NCI-H1694 (cell line): Measurements from ENCODE around the gene BCKDHB.
"Not testable (repeated sequence)": the region's sequence is repeated elsewhere in the genome, so short reads cannot be mapped to it uniquely, and the experiment has no call there.

Experiments used
- DNase-seq: peaks from one replicate; lab custom pipeline; 2025; lab: John Stamatoyannopoulos, UW

Gene BCKDHB

DNA sequence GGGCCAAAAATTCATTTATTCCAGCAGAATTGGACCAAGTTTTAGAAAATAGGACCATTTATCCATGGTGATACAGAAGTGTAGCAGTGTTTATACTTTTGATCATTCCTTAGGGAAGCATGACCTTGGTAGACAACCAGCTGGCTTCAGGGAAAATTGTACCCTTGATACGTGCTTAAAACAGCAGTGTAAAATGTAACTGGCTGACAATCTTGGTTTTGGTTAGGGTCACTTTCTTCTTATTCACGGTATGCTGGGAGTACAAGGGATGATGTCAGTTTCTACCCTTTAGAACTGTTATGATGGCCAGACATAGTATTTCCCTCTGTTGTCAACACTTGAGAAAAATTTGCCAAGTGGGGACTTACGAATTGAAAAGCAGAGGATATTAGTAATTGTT lies 157.1 kb downstream of the BCKDHB start:
- no peak for DNase-seq

DNA sequence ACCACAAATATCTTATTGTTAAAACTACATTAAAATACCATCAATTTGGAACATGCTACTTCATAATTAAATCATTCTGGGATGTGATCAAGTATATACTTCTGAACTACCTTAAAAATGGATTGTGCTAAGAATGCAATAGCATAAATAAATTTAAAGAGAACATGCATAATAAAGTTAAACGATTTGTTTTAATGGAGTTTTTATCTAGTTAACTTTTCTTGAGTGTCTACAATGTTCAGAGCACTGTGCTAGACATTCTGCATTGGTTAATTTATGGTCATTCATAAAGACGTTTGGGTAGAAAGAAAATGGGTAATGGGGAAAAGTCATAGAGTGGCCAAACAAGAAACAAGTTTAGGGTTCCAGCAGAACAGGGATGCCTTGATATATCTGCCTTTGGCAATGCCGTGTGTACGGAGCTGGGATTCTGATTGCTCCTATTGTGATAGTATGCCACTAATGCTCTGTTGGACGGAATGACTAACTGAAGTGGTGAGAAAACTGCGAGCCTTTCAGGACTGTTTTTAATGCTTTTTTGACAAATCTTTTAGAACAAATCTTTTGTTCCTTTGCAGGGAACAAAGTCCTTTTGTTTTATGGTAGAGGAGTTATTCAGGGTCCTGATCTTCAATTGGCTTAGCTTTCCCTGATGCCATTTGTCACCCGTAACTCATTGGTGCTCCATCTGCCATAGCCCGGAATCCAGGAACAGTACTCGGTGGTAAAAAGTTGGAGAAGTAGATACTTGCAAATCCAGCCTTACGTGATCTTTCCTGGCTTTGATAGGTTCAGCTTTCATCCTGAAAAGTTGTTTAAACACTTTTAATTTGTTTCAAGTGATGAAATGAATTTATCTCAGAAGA lies 162.6 kb downstream of the BCKDHB start:
- DNase-seq, result no peak

DNA sequence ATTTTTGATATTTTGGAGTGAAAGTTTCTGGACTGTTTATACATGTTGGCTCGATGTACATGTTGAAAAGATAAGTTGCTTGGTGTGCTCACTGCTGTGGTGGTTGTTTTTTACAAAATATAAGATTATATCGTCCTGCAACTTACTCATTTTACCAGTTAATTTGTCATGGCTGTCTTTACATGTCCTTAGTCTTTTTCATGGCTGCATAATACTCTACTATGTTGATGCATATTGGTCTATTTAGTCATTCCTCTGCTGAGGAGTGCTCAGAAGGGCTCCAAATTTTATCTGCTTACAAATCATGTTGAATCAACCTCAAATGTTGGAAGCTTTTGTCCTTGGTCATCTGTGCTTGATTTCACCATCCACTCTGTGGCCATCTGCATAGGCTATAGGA lies 164.6 kb downstream of the BCKDHB start:
- no peak for DNase-seq

DNA sequence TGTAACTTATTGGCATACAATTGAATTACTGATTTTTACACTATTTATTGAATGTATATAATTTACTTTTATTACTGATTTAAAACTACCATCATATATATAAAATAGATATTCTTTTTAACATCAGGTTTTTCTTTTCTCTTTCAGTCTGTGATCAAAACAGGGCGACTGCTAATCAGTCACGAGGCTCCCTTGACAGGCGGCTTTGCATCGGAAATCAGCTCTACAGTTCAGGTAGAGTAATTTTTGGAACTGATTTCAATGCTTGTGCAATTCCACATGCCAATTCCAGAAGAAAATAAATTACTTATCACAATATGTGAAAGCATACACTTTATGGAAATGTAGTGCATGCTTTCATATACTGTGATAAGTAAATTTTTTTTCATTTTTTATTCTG lies 166.5 kb downstream of the BCKDHB start:
- no peak for DNase-seq

GRCh38 chr6:80276861-80277260 lies 170.4 kb downstream of the BCKDHB start:
- DNase-seq, result no peak

- DNase-seq, result no peak
Observed at GRCh38 chr6:80277501-80277900, 171.0 kb downstream of the BCKDHB start.

GRCh38 chr6:80280262-80281010 lies 174.0 kb downstream of the BCKDHB start:
- DNase-seq, result no peak

- no peak for DNase-seq
Observed at GRCh38 chr6:80282913-80283554, 176.6 kb downstream of the BCKDHB start.

GRCh38 chr6:80287112-80287511 lies 180.6 kb downstream of the BCKDHB start:
- DNase-seq, result no peak

- no peak for DNase-seq
Observed at GRCh38 chr6:80287607-80288006, 181.1 kb downstream of the BCKDHB start.

GRCh38 chr6:80289727-80290126 lies 183.3 kb downstream of the BCKDHB start:
- DNase-seq, result no peak

- DNase-seq, result not testable (repeated sequence)
Observed at GRCh38 chr6:80294531-80294930, 188.1 kb downstream of the BCKDHB start.

DNA sequence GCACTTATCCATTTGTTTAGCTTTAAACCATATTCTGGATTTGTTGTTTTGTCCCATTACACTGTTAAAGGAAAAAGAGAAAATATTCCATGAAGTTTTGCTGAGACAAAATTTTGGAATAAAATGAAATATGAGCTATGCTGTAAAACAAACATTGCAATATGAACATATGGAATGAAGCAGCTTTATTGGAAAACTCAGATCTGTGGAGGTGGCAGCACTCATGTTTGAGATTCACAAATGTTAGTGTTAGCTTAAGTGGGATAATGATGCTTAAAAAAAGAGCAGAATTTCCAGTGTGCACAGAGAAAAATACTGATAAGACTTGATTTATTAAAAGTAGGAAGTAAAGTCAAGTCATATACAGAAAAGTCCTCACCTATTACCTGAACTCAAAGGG lies 196.2 kb downstream of the BCKDHB start:
- DNase-seq, result no peak

- DNase-seq, result no peak
Observed at GRCh38 chr6:80304014-80304413, 197.5 kb downstream of the BCKDHB start.

DNA sequence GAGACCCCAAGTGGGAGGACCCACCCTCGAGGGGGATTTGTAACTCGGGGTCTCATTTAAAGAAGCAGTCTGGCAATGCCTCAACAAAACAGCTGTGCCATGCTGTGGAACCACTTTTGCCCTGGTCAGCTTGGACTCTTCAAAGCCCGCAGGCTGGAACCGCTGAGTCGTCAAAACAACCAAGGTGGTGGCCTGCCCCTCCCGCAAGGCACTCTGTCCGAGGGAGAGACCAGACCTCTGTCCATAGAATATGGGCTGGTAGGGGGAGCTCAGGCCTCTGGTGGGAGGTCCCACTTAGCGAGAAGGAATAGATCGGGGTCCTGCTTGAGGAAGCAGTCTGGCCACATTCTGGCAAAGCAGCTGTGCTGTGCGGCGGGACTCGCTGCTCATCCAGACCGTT lies 208.1 kb downstream of the BCKDHB start:
- no peak for DNase-seq

- no peak for DNase-seq
Observed at GRCh38 chr6:80316686-80317231, 210.3 kb downstream of the BCKDHB start.

GRCh38 chr6:80319196-80319595 lies 212.7 kb downstream of the BCKDHB start:
- DNase-seq, result no peak

- DNase-seq, result no peak
Observed at GRCh38 chr6:80321011-80321410, 214.5 kb downstream of the BCKDHB start.

GRCh38 chr6:80325742-80326141 lies 219.3 kb downstream of the BCKDHB start:
- DNase-seq, result no peak

DNA sequence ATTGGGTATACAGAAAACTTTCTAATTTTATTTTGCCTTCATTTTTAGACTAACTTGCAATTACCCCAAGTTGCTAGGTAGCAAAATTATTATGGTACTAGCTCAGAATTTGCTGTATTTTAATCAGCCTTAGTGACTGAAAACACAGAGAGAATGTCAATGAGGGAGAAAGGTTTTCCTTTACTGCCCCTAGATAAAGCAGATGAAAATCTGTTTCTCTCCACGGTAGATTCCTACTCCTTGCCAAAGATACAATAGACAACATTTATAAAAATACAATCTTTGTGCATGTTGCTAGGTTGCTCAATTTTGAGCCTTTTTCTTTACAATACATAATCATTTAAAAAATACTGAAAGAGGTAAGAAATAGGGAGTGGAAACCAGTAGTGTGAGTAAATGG lies 222.2 kb downstream of the BCKDHB start:
- no peak for DNase-seq

- DNase-seq, result no peak
Observed at GRCh38 chr6:80329496-80329895, 223.0 kb downstream of the BCKDHB start.

DNA sequence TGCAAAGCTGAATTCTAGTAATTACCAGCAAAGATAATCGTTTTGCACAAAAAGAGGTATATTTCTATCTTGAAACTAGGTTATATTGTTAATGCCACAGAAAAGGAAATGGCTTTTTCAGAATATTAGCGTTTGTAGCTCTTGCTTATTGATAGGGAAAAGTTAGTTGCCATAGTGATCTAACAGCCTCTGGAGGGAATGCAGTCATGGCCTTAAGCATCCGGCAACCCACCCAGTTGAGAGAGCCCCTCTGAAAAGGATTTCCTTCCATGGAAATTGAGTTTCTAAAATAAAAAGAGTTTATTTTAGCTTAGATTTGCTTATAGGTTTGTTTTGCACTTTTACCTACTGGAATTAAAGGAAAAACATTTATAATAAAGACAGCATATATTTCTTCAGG lies 224.5 kb downstream of the BCKDHB start:
- no peak for DNase-seq

DNA sequence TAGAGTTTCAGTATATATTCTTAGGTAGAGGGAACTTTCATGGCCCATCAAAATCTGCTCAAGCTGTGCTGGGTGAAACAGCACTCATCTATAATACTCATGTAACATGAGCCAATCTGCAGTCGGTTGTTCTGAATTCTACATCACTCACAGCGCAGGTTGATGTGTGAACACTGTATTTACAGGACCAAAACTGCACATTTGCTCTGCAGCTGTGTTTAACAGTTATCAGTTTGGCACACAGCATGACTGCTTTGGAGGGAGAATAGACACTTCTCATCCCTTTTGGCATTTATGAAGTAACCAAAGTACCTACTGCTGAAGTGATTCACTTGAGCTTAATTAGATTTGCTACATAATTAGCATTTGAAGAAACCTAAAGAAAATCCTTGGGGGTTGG lies 225.1 kb downstream of the BCKDHB start:
- peak; percentile 12 for DNase-seq
